ENCODE measurements around the gene KRT1.

The KRT1 gene

GRCh38 chr12:52690351-52691075 is 10.3 kb upstream of the KRT1 start:
- Mint-ChIP-seq H3K27ac (peak overlapping the region; percentile 74), H3K4me3 (peak overlapping the region; percentile 75), H3K36me3 (no peaks in the 10 kb centered on the region), H3K9me3 (no peaks in the 10 kb centered on the region), H3K4me1 (peaks cover 38% of the 10 kb centered on the region)
- DNase-seq (ENCODE audit: low spot score in 2 of 2) (no peak), ATAC-seq (no peak)

DNA sequence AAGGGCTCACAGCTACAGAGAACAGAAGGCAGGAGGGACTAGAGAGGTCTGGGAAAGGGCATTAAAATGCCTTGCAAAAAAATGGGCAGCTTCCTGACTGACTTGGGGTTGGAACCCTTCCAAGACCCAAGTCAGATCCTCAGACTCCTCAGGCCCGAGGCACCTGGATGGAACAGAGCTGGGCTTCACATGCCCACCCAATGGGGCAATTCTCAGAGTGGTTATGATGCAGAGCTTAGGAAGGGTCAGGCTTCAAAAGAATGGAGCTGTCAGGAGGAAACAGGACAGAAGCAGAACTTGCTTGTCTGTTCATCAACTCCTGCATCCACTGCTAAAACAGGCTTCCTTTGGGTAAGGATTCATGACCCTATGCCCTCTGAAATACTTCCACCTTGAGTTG is 9.7 kb upstream of the KRT1 start:
- Mint-ChIP-seq H3K27ac (no peak overlapping the region), H3K9me3 (no peaks in the 10 kb centered on the region), H3K4me1 (peaks cover 38% of the 10 kb centered on the region), H3K4me3 (no peak overlapping the region), H3K36me3 (no peaks in the 10 kb centered on the region)
- DNase-seq (ENCODE audit: low spot score in 2 of 2) (no peak), ATAC-seq (no peak)

DNA sequence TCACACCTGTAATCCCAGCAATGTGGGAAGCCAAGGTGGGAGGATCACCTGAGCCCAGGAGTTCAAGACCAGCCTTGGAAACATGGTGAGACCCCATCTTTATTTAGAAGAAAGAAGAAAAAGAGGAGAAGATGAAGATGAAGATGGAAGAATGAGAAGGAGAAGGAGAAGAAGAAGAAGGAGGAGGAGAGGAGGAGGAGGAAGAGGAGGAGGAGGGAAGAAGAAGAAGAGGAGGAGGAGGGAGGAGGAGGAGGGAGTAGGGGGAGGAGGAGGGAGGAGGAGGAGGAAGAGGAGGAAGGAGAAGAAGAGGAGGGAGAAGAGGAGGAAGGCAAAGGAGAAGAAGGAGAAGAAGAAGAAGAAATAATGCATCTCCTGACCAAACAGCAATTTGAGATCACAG is 9.0 kb upstream of the KRT1 start:
- DNase-seq (ENCODE audit: low spot score in 2 of 2) (no peak), ATAC-seq (no peak)
- Mint-ChIP-seq H3K36me3 (no peaks in the 10 kb centered on the region), H3K9me3 (no peaks in the 10 kb centered on the region), H3K4me3 (no peak overlapping the region), H3K27ac (no peak overlapping the region), H3K4me1 (peaks cover 38% of the 10 kb centered on the region)

GRCh38 chr12:52688481-52688880 is 8.3 kb upstream of the KRT1 start:
- no peaks in the 10 kb centered on the region for H3K9me3 Mint-ChIP-seq
- ATAC-seq = no peak
- peaks cover 38% of the 10 kb centered on the region for H3K4me1 Mint-ChIP-seq
- H3K4me3 Mint-ChIP-seq = no peak overlapping the region
- no peak overlapping the region for H3K27ac Mint-ChIP-seq
- DNase-seq (ENCODE audit: low spot score in 2 of 2) = no peak
- H3K36me3 Mint-ChIP-seq = no peaks in the 10 kb centered on the region

DNA sequence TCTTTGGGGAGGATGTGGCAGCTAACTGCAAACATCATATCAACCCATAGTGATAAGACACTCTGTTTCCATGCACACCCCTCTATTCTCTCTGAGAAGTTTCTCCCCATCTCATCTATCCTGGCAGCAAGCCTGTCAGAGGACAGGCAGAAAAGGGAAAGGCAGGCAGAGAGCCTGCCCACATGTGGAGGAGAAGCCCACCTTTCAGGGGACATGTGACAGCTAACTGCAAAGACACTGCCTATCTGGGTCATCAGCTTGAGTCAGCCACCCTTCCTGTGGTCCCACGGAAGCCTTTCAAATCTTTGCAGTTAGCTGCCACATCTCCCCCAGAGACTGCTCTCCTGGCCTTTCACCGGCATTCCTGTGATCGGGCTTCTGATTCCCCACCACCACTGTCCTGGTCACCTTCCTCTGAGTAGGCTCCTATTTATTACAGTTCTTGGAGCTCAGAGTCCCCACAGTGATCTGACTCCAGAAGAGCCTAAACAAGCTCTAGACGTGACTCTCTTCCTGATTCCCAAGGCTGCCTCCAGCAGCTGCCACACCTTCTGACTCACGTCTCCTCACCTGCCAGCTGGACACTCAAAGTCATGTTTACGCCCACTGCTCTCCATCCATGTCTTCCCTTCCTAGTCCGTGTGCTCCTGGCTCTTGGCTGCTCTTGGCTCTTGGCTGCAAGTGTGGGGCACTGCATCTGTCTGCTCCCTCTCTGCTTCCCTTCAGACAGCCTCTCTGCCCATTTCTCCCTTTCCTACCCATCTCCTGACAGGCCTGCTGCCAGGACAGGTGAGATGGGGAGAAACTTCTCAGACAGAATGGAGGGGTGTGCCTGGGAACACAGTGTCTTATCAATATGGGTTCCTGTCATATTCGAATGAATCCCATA is 7.5 kb upstream of the KRT1 start:
- H3K27ac Mint-ChIP-seq = peak overlapping the region; percentile 23
- H3K36me3 Mint-ChIP-seq = no peaks in the 10 kb centered on the region
- H3K4me3 Mint-ChIP-seq = no peak overlapping the region
- no peak for ATAC-seq
- H3K4me1 Mint-ChIP-seq = peaks cover 31% of the 10 kb centered on the region
- DNase-seq (ENCODE audit: low spot score in 2 of 2) = no peak
- no peaks in the 10 kb centered on the region for H3K9me3 Mint-ChIP-seq

GRCh38 chr12:52686756-52687487 is 6.7 kb upstream of the KRT1 start:
- ATAC-seq = no peak
- no peak for DNase-seq (ENCODE audit: low spot score in 2 of 2)
- Mint-ChIP-seq H3K36me3 (no peaks in the 10 kb centered on the region), H3K4me1 (peaks cover 26% of the 10 kb centered on the region), H3K4me3 (no peak overlapping the region), H3K9me3 (no peaks in the 10 kb centered on the region), H3K27ac (no peak overlapping the region)

DNA sequence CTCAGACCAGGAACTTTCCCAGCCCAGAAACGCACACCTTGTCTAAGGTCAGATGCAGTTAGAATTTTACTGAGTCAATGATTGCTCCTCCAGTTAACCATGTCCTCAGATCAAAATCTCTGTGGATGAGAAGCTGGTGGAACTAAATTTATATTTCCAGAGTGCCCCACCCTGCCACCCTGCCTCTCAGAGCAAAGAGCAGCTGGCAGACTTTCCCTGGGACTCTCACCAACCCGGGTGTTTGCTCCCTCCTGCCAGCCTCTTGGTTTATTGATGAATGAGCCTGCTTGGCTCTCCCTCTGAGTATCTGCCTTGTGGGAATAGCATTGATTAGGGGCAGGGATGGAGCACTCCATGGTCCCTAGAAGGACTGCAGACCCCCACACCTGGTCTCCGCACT is 5.9 kb upstream of the KRT1 start:
- no peak overlapping the region for H3K4me3 Mint-ChIP-seq
- H3K27ac Mint-ChIP-seq = no peak overlapping the region
- H3K9me3 Mint-ChIP-seq = no peaks in the 10 kb centered on the region
- H3K4me1 Mint-ChIP-seq = peaks cover 24% of the 10 kb centered on the region
- ATAC-seq (no peak), DNase-seq (ENCODE audit: low spot score in 2 of 2) (no peak)
- H3K36me3 Mint-ChIP-seq = no peaks in the 10 kb centered on the region

- Mint-ChIP-seq H3K4me1 (peaks cover 21% of the 10 kb centered on the region), H3K4me3 (no peak overlapping the region), H3K27ac (no peak overlapping the region), H3K9me3 (no peaks in the 10 kb centered on the region), H3K36me3 (no peaks in the 10 kb centered on the region)
- DNase-seq (ENCODE audit: low spot score in 2 of 2) (no peak), ATAC-seq (no peak)
These were observed 5.2 kb upstream of the KRT1 start for GRCh38 chr12:52685406-52685890.

DNA sequence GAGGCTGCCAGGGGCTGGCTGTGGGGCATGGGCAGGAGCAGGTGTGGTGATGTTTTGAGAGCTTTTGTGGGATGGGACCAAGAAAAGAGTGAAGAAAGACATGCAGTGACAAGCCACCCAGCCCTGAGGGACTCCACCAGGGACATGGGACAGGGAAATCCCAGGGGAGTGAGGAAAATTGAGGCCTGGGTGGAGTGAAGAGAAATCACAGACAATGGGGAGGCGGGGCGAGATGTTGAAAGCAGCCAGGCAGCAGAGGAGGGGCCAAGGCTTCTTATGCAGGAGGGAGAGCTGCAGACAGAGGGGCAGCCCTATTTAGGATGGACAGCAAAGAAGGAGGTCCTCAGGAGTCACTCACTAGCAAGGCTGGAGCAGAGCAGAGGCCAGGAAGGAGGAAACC is 4.2 kb upstream of the KRT1 start:
- no peak overlapping the region for H3K27ac Mint-ChIP-seq

DNA sequence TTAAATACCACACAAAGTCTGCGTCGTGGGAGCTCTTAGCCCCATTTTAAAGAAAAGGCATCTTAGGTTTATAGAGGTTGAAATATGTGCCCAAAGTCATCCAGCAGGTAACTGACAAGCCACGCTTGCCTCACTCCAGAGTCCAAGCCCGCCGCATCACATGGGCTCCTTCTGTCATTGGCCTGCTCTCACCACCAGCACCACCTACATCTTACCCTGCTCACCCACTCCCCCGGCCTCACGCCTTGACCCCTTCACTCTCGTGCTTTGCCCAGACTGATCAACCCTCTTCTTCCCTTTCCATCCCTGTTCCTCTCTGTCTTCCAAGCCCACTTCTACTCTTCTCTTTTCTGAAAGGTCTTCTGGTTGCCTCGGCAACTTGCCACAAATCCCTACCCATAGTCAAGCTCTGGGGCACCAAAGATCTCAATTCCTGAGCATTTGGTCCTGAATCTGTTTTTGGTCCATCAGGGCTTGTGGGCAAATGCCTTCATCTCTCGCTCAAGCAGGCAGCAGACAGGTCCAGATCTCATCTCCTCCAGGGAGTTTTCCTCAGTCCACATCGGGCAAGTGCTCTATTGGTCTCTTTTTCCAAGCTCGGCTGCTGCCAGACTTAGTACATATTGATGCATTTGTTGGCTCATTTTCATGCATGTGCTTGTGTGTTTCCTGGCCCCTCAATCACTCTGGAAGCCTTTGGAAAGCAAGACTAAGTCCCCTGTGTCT is 3.5 kb upstream of the KRT1 start:
- H3K36me3 Mint-ChIP-seq = peaks cover 7% of the 10 kb centered on the region
- H3K27ac Mint-ChIP-seq = no peak overlapping the region
- ATAC-seq = no peak
- no peaks in the 10 kb centered on the region for H3K9me3 Mint-ChIP-seq
- DNase-seq (ENCODE audit: low spot score in 2 of 2) = no peak
- peaks cover 26% of the 10 kb centered on the region for H3K4me1 Mint-ChIP-seq
- no peak overlapping the region for H3K4me3 Mint-ChIP-seq

More for the DNA sequence above, 4.2 kb upstream of the KRT1 start:
- Mint-ChIP-seq H3K36me3 (peaks cover 7% of the 10 kb centered on the region), H3K4me1 (peaks cover 26% of the 10 kb centered on the region), H3K4me3 (no peak overlapping the region), H3K9me3 (no peaks in the 10 kb centered on the region)
- DNase-seq (ENCODE audit: low spot score in 2 of 2) (no peak), ATAC-seq (no peak)

- no peak for ATAC-seq
- no peak overlapping the region for H3K27ac Mint-ChIP-seq
- no peak for DNase-seq (ENCODE audit: low spot score in 2 of 2)
- H3K36me3 Mint-ChIP-seq = peaks cover 7% of the 10 kb centered on the region
- H3K4me1 Mint-ChIP-seq = peaks cover 25% of the 10 kb centered on the region
- H3K9me3 Mint-ChIP-seq = no peaks in the 10 kb centered on the region
- H3K4me3 Mint-ChIP-seq = no peak overlapping the region
These were observed 2.8 kb upstream of the KRT1 start for GRCh38 chr12:52682938-52683574.

- H3K9me3 Mint-ChIP-seq = no peaks in the 10 kb centered on the region
- H3K4me1 Mint-ChIP-seq = peaks cover 18% of the 10 kb centered on the region
- ATAC-seq (no peak), DNase-seq (ENCODE audit: low spot score in 2 of 2) (no peak)
- peaks cover 7% of the 10 kb centered on the region for H3K36me3 Mint-ChIP-seq
- no peak overlapping the region for H3K27ac Mint-ChIP-seq
- H3K4me3 Mint-ChIP-seq = no peak overlapping the region
These were observed 2.1 kb upstream of the KRT1 start for GRCh38 chr12:52682381-52682660.

DNA sequence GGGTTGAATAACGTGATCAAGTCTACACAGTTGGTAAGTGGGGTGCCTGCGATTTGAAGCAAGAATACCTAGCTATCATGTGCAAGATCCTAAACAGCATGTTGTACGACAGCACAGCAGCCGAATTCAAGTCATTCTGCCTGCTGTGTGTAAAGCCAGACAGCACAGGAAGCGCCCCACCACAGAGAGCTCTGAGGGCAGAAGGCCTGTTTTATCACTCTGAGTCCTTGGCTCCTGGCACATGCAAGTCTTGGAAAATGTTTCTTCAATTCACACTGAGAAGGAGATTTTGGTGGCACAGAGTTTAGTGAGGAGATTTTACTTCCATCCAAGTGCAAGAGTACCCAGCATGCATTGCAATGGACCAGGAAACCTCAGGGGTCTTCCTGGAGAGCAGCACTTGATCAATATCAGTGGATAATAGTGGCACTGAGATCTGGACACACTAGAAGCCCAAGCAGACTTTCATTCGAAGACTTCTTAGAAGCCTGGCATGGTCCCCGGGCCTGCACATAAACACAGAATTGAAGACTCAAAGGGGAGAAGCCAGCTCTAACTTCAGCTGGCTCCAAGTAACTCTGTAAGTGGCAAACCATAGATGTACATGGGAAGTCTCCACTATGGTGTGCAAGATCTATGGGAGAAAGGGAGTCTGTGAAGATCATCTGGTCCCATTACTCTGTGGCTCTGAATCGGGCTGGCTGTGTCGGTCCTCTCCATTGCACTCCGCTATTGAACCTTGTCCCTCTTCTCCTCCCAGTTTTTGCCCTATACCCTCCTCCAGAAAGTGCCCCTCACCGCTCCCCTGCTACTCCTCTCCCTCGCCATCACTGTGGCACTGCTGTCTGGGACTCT is 1.5 kb upstream of the KRT1 start:
- ATAC-seq (peak; percentile 69), DNase-seq (ENCODE audit: low spot score in 2 of 2) (no peak)
- H3K4me3 Mint-ChIP-seq = no peak overlapping the region
- H3K4me1 Mint-ChIP-seq = peaks cover 15% of the 10 kb centered on the region
- H3K27ac Mint-ChIP-seq = no peak overlapping the region
- H3K9me3 Mint-ChIP-seq = no peaks in the 10 kb centered on the region
- peaks cover 7% of the 10 kb centered on the region for H3K36me3 Mint-ChIP-seq

DNA sequence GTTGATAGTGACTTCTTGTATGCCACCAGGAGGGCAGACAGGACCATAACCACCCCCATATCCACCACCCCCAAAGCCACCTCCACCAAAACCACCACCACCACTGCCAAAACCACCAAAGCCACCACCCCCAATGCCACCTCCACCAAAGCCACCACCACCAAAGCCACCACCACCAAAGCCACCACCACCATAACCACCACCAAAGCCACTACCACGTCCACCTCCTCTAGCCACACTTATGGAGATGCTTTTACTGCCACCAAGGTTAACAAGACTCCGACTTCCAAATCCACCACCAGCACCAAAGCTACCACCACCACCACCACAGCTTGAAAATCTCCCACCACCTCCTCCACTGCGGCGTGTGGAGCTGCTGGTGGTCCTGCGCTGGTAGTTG is 332 bp downstream of the KRT1 start:
- Mint-ChIP-seq H3K27ac (no peak overlapping the region), H3K4me1 (peaks cover 15% of the 10 kb centered on the region), H3K4me3 (no peak overlapping the region), H3K36me3 (peaks cover 7% of the 10 kb centered on the region), H3K9me3 (no peaks in the 10 kb centered on the region)
- no peak for DNase-seq (ENCODE audit: low spot score in 2 of 2)
- no peak for ATAC-seq
